H4 (cell line): ENCODE data around the gene CMTM8. TPM values are rescaled to one million over a fixed set of nuclear protein-coding genes. Genes with fewer than 3 reads are reported as not detected.
A peak's percentile ranks its signal among the peaks of the same experiment; 100 is the strongest.
"Not testable (repeated sequence)": the region's sequence is repeated elsewhere in the genome, so short reads cannot be mapped to it uniquely, and the experiment has no call there.

Source experiments
- DNase-seq: peaks from one replicate; pipeline ENCODE4 v3.0.0-alpha.2; 2015; ENCODE audit warnings: low spot score
- total RNA-seq: library from RNA; depleted of rRNA; stranded (reverse); fragments of >200 nt; shearing (Covaris generic); gene quantifications from 2 replicates; pipeline ENCODE4 v1.2.3, GENCODE V29; 2014

CMTM8 gene
- total RNA-seq, 1 experiment from 2014 or later: 2.5 TPM

DNA sequence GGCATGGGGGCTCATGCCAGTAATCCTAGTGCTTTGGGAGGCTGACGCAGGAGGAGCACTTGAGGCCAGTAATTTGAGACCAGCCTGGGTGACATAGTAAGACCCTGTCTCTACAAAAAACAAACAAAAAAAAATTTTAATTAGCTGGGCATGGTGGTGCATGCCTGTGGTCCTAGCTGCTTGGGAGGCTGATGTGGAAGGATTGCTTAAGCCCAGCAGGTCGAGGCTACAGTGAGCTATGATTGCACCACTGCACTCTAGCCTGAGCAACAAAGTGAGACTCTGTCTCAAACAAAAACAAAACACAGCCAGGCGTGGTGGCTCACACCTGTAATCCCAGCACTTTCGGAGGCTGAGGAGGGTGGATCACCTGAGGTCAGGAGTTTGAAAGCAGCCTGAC lies 9.7 kb upstream of the CMTM8 start:
- DNase-seq: not testable (repeated sequence)

DNA sequence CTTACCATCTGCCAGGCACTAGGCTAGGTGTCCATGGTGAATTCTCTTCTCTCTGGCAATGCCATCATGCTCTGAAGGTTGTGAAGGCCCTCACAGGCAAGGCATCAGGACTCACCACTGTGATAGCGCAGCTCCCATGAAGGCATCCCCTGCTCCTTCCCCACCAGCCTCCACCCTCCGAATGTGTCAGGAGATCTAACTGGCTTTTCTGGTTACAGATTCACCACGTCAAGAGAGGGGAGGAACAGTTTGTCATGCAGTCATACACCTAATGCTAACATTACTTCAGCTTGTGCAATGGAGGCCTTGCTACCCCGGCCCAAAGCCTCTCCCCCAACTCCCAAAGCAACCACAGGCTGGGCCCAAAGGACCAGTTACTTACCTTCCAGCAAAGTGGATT lies 8.9 kb upstream of the CMTM8 start:
- DNase-seq: no peak

DNA sequence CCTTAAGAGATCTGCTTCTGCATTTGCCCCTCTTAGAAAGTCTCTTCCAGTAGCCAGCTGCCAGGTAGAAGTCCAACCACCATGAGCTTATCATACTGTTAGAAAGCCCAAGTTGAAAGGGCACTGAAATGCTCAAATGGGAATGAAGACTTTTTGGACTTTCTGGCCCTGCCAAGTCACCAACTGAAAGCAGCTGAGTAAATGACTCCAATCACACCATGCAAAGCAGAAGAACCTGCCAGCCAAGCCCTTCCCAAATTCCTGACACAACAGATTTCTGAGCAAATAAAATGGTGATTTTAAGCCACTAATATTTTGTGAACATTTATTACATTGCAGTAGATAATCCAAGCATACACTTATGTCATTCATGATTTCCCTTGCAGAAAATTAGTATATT lies 2.1 kb upstream of the CMTM8 start:
- DNase-seq: no peak

DNA sequence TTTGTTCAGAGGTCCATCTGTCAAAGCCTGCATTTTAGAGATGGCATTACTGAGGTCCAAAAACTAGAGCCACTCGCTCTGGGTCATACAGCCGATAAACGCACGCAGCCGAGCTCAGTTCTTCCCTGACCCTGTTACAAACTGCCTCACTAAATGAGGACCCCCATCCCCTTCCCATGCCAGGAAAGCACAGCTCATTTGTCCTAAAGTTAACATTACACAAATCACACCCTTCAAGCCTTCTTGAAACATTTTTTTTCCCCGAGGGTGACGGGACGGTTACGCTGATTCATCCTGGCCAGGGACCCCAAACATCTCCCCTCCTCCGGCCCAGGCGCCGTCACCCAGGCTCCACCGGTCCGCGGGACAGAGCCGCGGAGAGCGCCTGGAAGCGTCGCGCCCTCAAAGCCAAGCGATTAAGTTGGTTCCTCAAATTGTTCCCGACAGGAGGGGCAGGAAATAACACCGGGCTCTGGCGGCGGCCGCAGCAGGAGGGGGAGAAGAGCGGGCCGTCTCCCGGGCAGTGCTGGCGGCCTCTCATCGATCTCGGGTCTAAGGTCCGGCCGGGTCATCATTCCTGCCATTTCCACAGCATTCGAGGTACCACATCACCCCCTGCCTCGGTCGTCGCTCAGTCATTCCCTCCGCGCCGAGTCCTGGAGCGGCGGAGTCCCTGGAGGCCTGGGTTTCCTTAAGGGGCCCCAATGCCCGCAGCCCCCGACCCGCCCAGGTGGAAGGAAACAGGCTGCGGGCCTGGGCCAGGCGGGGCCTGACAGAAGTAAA lies 619 bp upstream of the CMTM8 start:
- DNase-seq: no peak

DNA sequence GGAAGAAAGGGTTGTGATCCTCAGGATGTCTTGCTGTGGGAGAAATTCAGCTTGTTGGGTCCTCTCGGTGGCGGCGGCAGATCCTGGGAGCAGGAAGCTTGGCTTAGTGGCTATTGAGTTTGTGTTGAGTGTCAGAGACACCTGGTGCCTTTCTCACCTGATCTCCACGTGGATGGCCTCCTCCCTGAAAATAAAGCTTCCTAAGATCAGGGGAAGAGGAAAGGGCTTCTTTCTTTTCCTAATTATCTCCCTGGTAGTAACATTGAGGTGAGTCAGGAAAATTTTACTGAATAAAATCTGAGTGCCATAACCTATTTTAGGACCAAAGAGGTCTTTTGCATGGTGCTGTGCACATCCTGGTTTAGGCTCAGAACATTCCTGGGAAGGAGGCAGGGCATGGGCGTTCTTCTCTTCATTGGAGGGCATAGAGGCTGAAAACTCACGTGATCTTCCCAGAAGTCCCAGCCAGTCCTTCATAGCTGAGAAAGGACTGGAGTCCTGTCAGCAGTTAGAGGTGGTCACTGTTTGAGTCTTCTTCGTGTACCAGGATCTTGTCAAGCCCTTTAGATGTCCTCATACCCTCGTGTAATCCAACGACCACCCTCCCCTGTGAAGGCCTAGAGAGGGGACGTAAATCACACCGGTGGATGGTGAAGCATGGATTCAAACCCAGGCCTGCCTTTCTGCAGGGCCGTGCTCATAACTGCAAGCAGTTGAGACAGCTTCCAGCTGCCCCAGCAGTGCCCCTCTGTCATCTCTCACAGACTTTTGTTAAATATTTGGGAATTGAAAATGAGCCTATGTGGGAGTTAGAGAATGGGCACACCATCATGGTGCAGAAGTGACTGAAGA lies 1.1 kb downstream of the CMTM8 start:
- DNase-seq: no peak

DNA sequence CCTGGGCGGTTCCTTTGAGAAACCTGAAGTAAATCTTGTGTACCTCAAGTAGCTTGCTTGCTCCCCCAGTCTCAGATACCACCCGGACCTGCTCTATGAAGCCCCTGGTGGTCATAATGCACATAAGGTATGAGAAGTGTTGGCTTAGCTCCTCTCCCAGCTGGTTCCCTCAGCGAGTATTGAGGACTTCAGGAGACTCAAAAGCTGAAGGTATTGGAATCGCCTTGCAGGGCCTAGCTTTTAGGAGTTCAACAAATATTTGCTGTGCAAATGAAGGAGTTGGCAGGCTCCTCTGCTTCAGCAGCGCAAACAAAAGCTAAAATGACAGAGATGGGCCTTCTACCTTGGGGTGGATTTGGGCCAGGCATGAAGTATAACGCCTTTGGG lies 1.7 kb downstream of the CMTM8 start:
- DNase-seq: peak; percentile 25

DNA sequence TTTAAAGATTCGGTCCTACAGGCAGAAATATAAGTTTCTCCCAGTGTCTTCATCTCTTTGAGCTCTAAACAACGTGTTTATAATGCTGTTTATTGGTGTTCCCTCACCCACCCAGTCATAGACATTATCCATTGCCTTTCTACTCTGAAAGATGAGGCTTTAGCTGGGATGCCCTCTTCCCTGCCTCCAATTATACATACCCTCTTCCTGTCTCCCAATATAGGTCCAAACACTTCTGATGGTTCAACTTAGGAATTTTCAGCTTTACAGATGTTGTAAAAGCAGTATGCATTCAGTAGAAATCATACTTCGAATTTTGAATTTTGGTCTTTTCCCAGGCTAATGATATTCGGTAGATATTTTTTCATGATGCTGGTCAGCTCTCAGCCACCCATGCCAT lies 2.6 kb downstream of the CMTM8 start:
- DNase-seq: no peak

DNA sequence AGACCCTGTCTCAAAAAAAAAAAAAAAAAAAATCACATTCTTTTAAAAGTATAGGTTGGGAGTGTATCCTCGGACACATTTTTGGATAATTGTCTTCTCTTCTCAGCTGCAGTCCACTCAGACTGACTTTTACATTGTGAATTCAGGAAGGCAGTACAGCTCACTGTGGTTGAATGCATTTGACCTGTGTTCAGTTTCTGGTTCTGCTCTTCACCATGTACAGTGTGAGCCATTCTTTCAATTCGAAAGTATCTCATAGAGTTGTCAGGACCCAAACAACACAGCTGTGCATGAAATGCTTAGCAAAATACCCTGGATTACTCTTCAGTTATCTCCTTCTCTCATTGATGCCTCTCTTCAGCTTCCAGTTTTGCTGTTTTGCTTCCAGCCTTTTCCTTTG lies 5.0 kb downstream of the CMTM8 start:
- no peak for DNase-seq

DNA sequence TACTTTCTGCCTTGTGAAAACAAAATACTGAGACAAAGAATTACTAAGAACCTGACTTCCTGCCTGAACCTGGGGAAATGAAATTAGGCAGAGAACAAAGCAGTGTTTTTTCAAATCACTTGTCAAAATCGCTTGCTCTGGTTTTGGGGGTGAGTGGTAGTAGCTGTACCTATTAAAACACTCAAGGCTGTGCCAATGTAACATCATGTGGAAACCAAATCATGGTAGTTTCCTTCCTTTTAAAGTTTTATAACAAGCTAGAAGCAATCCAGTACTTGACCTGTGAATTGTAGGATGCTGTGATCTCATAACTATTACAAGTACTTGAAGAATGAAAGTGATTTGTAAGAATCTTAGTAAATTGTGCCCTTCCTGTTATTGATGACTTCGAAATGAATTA lies 6.7 kb downstream of the CMTM8 start:
- no peak for DNase-seq

DNA sequence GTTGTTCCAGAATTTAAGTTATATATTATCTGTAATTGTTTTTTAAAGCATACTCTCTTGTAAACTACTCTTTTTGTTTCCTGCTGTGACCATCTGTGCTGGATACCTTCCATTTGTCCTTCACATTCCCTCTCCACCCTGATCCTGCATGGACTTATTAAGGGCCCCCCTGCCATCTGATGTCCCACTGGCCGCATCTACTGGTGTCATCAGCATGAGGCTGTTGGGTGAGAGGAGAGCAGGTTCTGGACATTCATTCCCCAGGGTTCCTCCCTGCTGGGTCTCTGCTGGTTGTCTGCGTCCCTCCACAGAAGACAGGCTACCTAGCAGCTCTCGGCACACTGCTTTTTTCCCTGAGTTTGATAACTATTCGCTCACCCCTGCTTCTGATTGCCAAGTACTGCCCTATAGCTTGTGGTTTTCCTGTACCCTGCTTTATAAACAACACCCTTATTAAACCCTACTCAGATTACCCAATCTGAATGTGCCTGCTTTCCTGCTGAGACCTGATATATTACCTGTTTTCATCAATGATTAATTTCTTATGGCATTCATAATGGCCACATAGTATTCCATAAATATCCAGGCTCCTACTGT lies 7.7 kb downstream of the CMTM8 start:
- DNase-seq: peak; percentile 23

DNA sequence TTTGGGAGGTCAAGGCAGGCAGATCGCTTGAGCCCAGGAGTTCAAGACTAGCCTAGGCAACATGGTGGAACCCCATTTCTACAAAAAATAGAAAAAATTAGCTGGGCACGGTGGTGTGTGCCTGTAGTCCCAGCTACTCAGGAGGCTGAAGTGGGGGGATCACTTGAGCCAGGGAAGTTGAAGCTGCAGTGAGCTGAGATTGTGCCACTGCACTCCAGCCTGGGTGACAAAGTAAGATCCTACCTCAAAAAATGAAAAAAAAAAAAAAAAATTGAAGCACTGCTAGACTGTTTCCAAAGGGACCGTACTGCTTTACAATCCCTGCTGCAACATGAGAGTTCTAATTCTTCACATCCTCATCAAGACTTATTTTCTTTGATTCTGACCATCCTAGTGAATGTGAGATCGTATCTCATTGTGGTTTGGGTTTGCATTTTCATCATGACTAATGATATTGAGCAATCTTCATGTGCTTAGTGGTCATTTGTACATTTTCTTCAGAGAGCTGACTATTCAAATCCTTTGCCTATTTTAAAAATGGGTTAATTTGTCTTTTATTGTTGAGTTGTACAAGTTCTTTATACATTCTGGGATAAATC lies 10.8 kb downstream of the CMTM8 start:
- DNase-seq: peak; percentile 92

DNA sequence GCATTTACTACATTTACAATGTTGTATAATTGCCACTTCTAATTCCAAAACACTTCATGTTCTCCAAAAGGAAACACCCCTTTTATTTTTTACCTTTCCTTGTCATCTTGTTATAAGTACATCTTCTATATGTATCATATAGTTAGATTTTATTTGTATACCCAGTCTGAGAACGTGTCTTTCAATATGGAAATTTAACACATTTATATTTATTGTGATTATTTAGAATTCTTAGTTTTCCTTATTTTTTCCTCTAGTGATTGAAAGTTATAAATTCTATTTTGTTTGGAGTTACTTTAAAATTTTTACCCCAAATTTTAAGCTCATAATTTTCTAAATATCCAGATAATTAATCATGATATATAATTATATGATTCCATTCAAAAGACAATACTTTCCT lies 15.8 kb downstream of the CMTM8 start:
- no peak for DNase-seq

DNA sequence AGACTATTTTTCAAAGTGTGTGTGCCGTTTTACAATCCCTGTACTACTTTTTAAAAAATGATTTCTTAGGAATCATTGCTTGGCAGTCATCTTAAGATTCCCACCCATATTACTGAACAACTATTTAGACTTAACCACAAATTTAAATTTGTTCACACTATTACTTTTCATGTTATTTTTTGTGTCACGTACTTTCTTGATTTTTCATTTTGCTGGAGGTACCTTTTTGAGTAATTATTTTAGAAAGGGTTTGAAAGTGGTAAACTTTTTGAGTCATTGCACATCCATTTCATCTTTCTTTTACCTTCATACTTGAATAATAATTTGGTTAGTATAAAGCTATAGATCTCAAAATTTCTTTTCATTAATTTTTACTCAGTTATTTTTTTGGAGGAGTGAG lies 16.9 kb downstream of the CMTM8 start:
- no peak for DNase-seq

DNA sequence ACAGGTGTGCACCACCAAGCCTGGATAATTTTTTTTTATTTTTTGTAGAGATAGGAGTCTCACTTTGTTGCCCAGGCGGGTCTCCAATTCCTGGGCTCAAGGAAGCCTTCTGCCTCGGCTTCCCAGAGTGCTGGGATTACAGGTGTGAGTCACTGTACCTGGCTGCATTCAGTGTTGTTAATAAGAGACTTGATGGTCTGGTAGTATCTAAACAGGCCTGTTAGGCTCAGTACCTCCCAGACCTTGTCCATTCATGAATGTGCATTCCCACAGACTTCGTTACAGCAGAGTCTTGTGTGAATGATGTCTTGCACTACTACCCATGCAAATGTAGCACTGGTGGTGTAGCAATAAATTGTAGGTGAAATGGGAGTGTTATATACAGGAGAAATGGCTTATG lies 17.7 kb downstream of the CMTM8 start:
- no peak for DNase-seq

DNA sequence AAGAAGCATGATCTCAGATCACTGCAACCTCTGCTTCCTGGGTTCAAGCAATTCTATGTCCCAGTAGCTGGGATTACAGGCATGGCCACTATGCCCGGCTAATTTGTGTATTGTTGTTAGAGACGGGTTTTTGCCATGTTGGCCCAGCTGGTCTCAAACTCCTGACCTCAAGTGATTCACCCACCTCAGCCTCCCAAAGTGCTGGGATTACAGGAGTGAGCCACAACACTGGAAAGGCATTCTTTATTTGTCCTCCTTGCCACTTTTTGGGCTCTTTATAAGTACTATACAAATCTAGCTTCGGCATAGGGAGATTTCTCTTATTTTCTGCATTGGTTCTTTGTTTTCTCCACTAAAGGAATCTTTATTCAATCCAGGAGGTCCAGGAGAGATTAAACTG lies 18.6 kb downstream of the CMTM8 start:
- DNase-seq: no peak

DNA sequence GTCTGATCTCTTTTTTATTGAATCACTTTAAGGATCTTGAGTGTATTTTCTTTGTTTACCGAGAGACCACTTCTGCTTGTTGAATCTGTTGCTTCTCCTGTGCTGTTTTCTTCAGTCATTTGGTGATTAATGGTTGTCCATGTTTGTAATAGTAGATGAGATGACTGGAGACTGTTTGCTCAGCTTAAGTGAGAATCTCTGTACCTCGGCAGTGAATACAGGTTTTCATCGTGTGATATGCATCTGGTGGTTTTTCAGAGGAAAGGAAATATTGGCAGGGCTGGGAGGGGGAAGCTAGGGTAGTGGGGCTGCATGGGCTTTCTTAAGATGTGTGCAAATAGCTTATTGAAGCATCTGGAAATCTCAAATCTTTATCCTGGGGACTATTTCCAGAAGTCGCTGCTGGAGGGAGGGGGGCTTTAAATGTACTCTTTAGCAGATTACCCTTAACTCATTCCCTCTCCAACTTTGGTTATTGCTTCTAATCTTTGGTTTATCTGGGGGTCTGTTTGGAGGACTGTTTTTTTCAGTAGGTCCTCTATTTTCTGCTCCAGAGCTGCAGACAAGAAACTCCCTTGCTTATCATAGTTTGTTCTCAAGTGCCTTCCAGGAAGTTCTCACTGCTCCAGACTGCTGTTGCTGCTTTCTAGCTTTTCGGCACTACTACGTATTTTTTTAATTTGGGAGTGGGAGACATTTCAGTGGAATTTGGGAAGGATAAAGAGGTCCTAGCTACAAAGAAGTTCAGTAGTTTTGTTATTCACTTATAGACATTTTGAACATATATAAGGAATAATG lies 19.4 kb downstream of the CMTM8 start:
- no peak for DNase-seq

DNA sequence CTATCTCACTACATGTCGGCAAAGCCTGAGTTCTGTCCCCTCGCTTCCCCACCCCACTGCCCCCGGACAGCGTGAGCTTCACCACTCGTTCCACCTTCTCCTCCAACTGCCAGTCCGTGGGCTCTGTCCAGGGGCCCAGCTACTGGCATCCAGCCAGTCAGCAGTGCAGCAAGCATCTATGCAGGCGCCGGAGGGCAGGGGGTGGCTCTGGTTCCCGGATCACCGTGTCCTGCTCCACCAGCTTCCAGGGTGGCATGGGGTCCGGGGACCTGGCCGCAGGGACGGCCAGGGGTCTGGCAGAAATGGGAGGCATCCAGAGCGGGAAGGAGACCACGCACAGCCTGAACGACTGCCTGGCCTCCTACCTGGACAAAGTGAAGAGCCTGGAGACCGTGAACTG lies 20.4 kb downstream of the CMTM8 start:
- no peak for DNase-seq

DNA sequence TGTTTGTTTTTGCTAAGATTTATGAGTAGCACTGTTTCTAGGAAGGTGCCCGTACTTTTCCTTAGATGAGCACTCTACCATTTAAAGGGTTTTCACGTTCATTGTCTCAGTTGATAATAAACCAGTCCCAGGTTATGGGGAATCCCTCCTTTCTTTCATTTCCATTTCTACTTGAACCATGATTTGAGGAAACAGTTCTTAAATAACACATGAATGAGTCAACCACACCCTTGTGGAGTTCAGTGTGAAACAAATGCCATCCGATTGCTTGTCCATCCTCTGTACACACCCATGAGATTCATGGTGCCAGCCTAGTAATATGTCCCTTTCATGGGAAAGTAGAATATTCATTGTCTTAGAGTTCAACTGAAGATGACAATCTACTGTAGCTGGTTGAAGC lies 23.1 kb downstream of the CMTM8 start:
- DNase-seq: no peak

DNA sequence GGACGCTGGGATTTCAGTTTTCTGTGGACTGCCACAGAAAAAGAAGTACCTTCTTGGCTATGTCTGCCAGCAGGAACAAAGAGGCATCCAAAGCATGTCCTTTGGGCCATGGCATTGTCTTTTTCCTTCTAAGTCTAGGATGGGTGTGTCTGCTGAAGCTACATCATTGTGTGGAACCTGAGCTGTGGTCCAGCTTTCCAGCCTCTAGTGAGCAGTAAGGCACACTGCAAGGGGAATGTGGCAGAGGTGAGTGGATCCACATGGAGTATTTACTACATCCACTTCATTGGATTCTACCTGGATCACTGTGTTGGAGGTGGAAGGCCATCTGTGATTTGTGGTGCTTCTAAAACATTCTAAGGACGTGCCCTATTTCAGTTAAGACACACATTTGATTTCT lies 23.7 kb downstream of the CMTM8 start:
- no peak for DNase-seq

DNA sequence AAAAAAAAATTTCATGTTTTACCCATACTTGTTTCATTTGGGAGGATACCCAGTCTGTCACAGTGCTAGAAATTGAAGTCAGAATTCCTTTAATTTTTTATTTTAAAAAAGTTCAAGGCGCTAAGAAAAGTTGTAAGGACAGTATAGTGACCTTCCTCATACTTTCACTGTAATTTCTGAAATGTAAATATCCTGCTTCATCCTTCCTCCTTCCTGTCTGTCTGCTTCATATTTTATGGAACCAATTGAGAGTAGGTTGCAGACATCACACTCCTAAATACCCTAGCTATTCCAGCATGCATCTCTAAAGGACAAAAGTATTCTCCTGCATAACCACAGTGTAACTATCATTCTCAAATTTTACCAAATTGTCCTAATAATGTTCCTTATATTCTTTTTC lies 35.8 kb downstream of the CMTM8 start:
- DNase-seq: no peak

DNA sequence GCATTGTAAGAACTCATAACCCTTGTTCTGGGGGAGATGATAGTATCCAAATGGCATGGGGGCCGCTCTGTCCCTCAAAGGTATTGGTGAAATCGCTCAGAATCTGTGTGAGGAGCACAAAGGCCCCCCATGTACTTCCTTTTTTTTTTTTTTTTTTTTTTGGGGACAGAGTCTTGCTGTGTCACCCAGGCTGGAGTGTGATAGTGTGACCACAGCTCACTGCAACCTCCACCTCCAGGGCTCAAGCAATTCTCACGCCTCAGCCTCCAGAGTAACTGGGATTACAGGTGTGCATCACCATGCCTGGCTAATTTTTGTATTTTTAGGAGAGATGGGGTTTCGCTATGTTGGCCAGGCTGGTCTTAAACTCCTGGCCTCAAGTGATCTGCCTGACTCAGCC lies 37.0 kb downstream of the CMTM8 start:
- no peak for DNase-seq
